HepG2 (cell line): Measurements from ENCODE around the gene DUSP15. TPM values are rescaled to one million over a fixed set of nuclear protein-coding genes. Genes with fewer than 3 reads are reported as not detected.
A peak's percentile ranks its signal among the peaks of the same experiment; 100 is the strongest.

Source experiments
- AHR ChIP-seq: IDR thresholded peaks from 2 replicates; pipeline ENCODE4 v1.6.1; 2018; ENCODE audit warnings: missing genetic modification reagents, missing compliant biosample characterization
- FOXA1 ChIP-seq, 2 experiments: fragments of 450-650 bp in 1 of 2; sonication (generic) in 1 of 2; formaldehyde crosslinking in 1 of 2; IDR thresholded peaks; 2 replicates each; pipeline versions ENCODE4 v1.4.0 to v1.6.1; 2016 to 2020; ENCODE audit warnings: missing genetic modification reagents in 1 of 2
- JUN ChIP-seq: sonication (generic); formaldehyde crosslinking; IDR thresholded peaks from 2 replicates; pipeline ENCODE4 v1.4.0; 2020; ENCODE audit warnings: mild to moderate bottlenecking, missing genetic modification reagents
- NCOA5 ChIP-seq: sonication (generic); formaldehyde crosslinking; IDR thresholded peaks from 2 replicates; pipeline ENCODE4 v1.4.0; 2020; ENCODE audit warnings: missing genetic modification reagents
- RCOR2 ChIP-seq: IDR thresholded peaks from 2 replicates; pipeline ENCODE4 v1.6.1; 2016; ENCODE audit warnings: missing biosample characterization, missing genetic modification reagents
- REPIN1 ChIP-seq: sonication (generic); formaldehyde crosslinking; IDR thresholded peaks from 2 replicates; pipeline ENCODE4 v1.8.0; 2022; ENCODE audit warnings: missing genetic modification reagents, low read depth, mild to moderate bottlenecking, borderline replicate concordance
- RNF2 ChIP-seq: fragments of 450-650 bp; conservative IDR thresholded peaks from 2 replicates; pipeline ENCODE4 v1.6.1; 2016; ENCODE audit warnings: low read depth
- ZC3H4 ChIP-seq: sonication (generic); formaldehyde crosslinking; IDR thresholded peaks from 2 replicates; pipeline ENCODE4 v1.4.0; 2020; ENCODE audit warnings: missing genetic modification reagents, borderline replicate concordance
- ZNF329 ChIP-seq: sonication (generic); formaldehyde crosslinking; IDR thresholded peaks from 2 replicates; pipeline ENCODE4 v1.9.0; 2021; ENCODE audit warnings: low read depth, mild to moderate bottlenecking, missing genetic modification reagents
- ZNF772 ChIP-seq: sonication (generic); formaldehyde crosslinking; IDR thresholded peaks from 2 replicates; pipeline ENCODE4 v1.5.0; 2020; ENCODE audit warnings: mild to moderate bottlenecking, missing genetic modification reagents
- ZNF788 ChIP-seq: sonication (generic); formaldehyde crosslinking; IDR thresholded peaks from 2 replicates; pipeline ENCODE4 v1.5.0; 2020; ENCODE audit warnings: mild to moderate bottlenecking, missing genetic modification reagents, borderline replicate concordance
- ZNF850 ChIP-seq: sonication (generic); formaldehyde crosslinking; conservative IDR thresholded peaks from 2 replicates; pipeline ENCODE4 v1.9.0; 2021; ENCODE audit warnings: mild to moderate bottlenecking, missing genetic modification reagents
- ZSCAN9 ChIP-seq: IDR thresholded peaks from 2 replicates; pipeline ENCODE4 v1.6.1; 2016; ENCODE audit warnings: borderline replicate concordance
- polyA plus RNA-seq, 8 experiments: library from polyadenylated mRNA; depleted of rRNA in 3 of 8; stranded (reverse) in 7 of 8; unstranded in 1 of 8; fragments of >200 nt; fragmentation: Illumina TruSeq in 4 of 8; extraction: Trizol in 4 of 8; gene quantifications; 2 replicates each; pipeline versions ENCODE4 v1.2.1 to v1.2.3, GENCODE V29; 2011 to 2016; ENCODE audit warnings: low read depth in 4 of 8, missing spikeins in 1 of 8, mixed read lengths in 1 of 8; ENCODE audit not compliant: insufficient read depth in 1 of 8
- total RNA-seq, 5 experiments: library from RNA; depleted of rRNA; stranded (reverse); fragments of >200 nt; fragmentation: Illumina TruSeq; extraction: Trizol; gene quantifications; 2 replicates each; pipeline ENCODE4 v1.2.3, GENCODE V29; 2016; ENCODE audit warnings: low read depth in 1 of 5
- TF ChIP-seq, protein P1 (sequence below): IDR thresholded peaks from 2 replicates; pipeline ENCODE4 v1.6.1; 2016; ENCODE audit warnings: mild to moderate bottlenecking
- TF ChIP-seq, protein P2 (sequence below): sonication (generic); formaldehyde crosslinking; IDR thresholded peaks from 2 replicates; pipeline ENCODE4 v1.4.0; 2020; ENCODE audit warnings: missing genetic modification reagents, borderline replicate concordance
- TF ChIP-seq, protein P3 (sequence below): IDR thresholded peaks from 2 replicates; pipeline ENCODE4 v1.6.1; 2018; ENCODE audit warnings: missing genetic modification reagents
- TF ChIP-seq, protein P4 (sequence below): sonication (generic); formaldehyde crosslinking; IDR thresholded peaks from 2 replicates; pipeline ENCODE4 v1.5.0; 2020; ENCODE audit warnings: missing genetic modification reagents
- TF ChIP-seq, protein P5 (sequence below): sonication (generic); formaldehyde crosslinking; IDR thresholded peaks from 2 replicates; pipeline ENCODE4 v1.5.1; 2020; ENCODE audit warnings: mild to moderate bottlenecking, missing genetic modification reagents
- TF ChIP-seq, protein P6 (sequence below): sonication (generic); formaldehyde crosslinking; IDR thresholded peaks from 2 replicates; pipeline ENCODE4 v1.5.0; 2020; ENCODE audit warnings: missing genetic modification reagents

The DUSP15 gene
- total and polyA plus RNA-seq, 2 of the 13 experiments (the other 11 are each of a cell fraction or from before 2014, with no cell fraction given), result 0.17 to 0.93 TPM

DNA sequence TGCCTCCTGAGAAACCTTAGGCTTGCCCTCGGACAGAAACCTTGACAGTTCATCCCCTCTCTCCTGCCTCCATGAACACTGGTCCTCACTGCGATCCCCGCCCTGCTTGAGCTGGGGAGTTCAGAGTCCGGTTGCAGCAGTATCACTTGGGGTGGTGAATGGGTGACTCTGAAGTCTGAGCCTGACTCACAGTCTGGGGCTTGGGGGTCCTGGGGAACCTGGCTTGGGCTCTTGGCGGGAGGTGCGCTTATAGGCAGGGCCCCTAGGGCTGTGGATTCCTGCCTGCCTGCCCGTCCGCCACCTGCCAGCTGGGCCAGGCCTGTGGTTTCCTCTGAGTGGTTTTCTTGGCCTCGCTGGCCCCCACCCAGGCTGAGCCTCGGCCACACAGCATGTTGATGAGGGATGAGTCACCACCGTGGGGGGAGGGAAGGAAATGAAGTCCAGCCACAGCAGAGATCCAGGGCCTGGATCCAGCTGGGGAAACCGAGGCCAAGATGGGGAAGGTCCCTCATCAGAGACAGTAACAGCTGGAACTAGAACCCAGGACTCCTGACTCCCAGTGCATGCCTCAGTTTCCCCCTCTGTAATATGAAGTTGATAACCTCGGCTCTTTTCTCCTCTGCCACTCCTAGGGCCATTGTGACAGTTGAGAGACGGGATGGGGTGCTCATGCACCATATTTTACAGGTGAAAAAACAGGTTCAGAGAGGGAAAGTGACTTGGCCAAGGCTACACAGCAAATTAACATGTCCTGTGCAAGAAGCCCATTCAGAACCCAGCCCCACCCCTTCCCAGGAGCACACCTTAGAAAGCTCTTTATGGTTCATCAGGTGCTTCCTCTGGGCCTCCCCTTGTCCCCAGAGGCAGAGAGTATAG is 34.1 kb downstream of the DUSP15 start (continued):
- TF ChIP-seq, protein P1, sequence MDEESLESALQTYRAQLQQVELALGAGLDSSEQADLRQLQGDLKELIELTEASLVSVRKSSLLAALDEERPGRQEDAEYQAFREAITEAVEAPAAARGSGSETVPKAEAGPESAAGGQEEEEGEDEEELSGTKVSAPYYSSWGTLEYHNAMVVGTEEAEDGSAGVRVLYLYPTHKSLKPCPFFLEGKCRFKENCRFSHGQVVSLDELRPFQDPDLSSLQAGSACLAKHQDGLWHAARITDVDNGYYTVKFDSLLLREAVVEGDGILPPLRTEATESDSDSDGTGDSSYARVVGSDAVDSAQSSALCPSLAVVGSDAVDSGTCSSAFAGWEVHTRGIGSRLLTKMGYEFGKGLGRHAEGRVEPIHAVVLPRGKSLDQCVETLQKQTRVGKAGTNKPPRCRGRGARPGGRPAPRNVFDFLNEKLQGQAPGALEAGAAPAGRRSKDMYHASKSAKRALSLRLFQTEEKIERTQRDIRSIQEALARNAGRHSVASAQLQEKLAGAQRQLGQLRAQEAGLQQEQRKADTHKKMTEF, result peak; percentile 61
- peak; percentile 58; the same call in 1 of the 2 replicates for TF ChIP-seq ZNF788
- TF ChIP-seq, protein P2, sequence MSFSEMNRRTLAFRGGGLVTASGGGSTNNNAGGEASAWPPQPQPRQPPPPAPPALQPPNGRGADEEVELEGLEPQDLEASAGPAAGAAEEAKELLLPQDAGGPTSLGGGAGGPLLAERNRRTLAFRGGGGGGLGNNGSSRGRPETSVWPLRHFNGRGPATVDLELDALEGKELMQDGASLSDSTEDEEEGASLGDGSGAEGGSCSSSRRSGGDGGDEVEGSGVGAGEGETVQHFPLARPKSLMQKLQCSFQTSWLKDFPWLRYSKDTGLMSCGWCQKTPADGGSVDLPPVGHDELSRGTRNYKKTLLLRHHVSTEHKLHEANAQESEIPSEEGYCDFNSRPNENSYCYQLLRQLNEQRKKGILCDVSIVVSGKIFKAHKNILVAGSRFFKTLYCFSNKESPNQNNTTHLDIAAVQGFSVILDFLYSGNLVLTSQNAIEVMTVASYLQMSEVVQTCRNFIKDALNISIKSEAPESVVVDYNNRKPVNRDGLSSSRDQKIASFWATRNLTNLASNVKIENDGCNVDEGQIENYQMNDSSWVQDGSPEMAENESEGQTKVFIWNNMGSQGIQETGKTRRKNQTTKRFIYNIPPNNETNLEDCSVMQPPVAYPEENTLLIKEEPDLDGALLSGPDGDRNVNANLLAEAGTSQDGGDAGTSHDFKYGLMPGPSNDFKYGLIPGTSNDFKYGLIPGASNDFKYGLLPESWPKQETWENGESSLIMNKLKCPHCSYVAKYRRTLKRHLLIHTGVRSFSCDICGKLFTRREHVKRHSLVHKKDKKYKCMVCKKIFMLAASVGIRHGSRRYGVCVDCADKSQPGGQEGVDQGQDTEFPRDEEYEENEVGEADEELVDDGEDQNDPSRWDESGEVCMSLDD (CRISPR knock-in tag), result no peak; the same call in 1 of the 2 replicates
- TF ChIP-seq ZSCAN9 (CRISPR knock-in tag), result peak; percentile 82
- TF ChIP-seq, protein P3, sequence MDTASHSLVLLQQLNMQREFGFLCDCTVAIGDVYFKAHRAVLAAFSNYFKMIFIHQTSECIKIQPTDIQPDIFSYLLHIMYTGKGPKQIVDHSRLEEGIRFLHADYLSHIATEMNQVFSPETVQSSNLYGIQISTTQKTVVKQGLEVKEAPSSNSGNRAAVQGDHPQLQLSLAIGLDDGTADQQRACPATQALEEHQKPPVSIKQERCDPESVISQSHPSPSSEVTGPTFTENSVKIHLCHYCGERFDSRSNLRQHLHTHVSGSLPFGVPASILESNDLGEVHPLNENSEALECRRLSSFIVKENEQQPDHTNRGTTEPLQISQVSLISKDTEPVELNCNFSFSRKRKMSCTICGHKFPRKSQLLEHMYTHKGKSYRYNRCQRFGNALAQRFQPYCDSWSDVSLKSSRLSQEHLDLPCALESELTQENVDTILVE (CRISPR knock-in tag), result no peak
- no peak for TF ChIP-seq ZC3H4 (CRISPR knock-in tag)
- TF ChIP-seq, protein P4, sequence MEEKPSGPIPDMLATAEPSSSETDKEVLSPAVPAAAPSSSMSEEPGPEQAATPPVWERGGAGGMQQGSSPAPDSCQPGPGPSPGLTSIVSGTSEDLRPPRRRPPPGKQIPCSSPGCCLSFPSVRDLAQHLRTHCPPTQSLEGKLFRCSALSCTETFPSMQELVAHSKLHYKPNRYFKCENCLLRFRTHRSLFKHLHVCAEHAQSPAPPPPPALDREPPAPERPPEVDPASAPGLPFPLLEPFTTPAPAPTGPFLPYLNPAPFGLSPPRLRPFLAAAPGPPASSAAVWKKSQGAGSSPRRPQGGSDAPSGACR (CRISPR knock-in tag), result no peak
- TF ChIP-seq ZNF850 (CRISPR knock-in tag), result no peak
- TF ChIP-seq AHR (CRISPR knock-in tag), result no peak
- no peak for TF ChIP-seq ZNF329 (CRISPR knock-in tag)
- TF ChIP-seq, protein P5, sequence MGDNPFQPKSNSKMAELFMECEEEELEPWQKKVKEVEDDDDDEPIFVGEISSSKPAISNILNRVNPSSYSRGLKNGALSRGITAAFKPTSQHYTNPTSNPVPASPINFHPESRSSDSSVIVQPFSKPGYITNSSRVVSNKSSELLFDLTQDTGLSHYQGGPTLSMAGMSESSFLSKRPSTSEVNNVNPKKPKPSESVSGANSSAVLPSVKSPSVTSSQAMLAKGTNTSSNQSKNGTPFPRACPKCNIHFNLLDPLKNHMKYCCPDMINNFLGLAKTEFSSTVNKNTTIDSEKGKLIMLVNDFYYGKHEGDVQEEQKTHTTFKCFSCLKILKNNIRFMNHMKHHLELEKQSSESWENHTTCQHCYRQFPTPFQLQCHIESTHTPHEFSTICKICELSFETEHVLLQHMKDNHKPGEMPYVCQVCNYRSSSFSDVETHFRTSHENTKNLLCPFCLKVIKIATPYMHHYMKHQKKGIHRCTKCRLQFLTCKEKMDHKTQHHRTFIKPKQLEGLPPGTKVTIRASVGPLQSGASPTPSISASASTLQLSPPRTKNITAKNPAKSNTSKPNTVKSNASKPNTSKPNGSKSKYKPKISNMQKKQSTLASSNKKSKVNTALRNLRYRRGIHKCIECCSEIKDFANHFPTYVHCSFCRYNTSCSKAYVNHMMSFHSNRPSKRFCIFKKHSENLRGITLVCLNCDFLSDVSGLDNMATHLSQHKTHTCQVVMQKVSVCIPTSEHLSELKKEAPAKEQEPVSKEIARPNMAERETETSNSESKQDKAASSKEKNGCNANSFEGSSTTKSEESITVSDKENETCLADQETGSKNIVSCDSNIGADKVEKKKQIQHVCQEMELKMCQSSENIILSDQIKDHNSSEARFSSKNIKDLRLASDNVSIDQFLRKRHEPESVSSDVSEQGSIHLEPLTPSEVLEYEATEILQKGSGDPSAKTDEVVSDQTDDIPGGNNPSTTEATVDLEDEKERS (CRISPR knock-in tag), result no peak
- 0 out of 2 replicates have a peak, but pooled peaks have one; percentile 40 for TF ChIP-seq RNF2
- peak; percentile 65; the same call in 1 of the 2 replicates for TF ChIP-seq JUN (CRISPR knock-in tag)
- TF ChIP-seq RCOR2 (CRISPR knock-in tag), result no peak
- TF ChIP-seq, protein P6, sequence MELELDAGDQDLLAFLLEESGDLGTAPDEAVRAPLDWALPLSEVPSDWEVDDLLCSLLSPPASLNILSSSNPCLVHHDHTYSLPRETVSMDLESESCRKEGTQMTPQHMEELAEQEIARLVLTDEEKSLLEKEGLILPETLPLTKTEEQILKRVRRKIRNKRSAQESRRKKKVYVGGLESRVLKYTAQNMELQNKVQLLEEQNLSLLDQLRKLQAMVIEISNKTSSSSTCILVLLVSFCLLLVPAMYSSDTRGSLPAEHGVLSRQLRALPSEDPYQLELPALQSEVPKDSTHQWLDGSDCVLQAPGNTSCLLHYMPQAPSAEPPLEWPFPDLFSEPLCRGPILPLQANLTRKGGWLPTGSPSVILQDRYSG (CRISPR knock-in tag), result no peak
- TF ChIP-seq NCOA5 (CRISPR knock-in tag), result no peak
- no peak for TF ChIP-seq REPIN1
- TF ChIP-seq ZNF772 (CRISPR knock-in tag), result no peak
- no peak for TF ChIP-seq FOXA1 (IDR thresholded peaks at IDR 0.05)
- TF ChIP-seq FOXA1 (CRISPR knock-in tag; IDR thresholded peaks at IDR 0.05), result peak; percentile 37
